NOMO-1 treated with dmso at 0.1 percent for 144 hours (cell line): ENCODE results near the gene CRYZ.

ENCODE experiments used
- DNase-seq: peaks from one replicate; lab custom pipeline; 2025; ENCODE audit not compliant: unreplicated experiment; lab: John Stamatoyannopoulos, UW

Gene CRYZ

DNA sequence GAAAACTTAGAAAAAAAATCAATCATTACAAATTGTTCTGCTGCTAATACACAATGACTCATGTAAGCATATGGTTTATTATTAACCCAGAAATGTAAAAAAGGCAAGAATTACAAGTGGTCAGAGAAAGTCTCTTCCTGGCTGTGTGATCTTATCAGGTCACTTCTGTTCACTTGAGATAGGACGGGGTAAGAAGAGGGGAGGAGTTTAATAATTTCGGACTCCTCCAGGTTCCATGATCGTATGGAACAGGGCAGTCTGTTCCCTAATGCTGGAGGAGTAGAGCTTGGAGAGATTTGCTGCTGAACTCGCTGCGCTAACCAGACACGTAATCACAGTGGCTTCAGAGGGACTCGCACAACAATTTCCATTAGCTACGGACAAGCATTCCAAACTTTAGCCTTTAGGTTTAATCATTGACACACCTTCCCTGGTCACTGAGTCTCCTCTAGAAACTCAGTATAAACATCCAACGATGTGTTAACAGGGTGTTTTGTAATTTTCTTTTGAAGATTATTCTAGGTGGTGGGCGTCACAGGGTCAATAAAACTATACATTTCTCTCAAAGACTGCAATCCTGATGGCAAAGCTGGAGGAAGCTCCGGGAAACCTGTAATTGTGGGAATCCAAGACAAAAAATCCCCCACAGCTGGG is 1.3 kb downstream of the CRYZ start:
- DNase-seq = no peak

DNA sequence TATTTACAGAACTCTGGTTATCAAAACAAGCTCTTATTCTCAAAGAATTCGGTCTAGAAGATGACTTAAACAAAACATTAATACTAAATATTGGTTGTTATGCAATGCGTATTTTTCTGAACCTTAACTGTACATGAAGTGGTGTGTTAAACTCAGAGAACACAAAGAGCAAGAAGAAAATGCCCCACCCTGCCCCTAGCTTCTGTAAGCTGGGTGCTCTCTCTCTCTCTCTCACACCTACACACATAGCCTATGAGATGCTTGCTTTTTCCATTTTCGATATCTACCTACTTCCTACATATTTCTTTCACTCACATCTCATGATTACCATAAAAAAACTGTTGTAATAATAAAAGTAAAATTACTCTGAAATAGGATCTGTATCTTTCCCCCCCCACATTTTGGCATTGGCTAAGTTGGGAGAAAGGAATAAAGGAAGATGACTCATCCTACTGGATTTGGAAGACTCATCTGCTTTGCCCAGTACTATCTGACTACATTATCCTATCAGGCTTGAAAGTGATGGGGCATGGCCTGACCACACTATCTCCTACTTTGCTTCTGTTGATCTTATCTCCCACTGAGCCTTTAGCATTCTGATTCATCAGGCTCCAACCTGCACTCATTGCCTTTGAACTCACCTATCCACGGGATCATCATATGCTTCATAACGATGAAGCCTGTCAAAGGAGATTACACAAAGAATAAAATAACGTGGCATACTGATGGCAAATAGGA is 2.9 kb downstream of the CRYZ start:
- DNase-seq = no peak

DNA sequence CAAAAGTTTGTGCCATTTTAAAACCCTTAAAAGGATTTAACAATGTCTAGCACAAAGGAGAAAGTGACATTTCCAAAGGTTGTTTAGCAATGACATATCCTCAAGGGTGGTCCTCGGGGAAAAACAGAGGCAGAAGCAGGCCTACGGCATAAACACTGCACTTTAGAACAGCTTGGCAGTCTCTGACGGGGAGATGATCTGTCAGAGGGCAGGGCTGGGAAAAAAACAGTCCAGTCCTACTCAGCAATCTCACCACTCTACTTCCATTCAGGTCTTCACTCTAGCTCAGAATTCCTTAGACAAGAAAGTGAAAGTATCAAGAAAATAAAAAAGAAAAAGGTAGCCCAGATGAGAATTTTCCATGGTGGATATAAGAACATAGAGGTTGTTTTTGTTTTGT is 4.1 kb downstream of the CRYZ start:
- no peak for DNase-seq

DNA sequence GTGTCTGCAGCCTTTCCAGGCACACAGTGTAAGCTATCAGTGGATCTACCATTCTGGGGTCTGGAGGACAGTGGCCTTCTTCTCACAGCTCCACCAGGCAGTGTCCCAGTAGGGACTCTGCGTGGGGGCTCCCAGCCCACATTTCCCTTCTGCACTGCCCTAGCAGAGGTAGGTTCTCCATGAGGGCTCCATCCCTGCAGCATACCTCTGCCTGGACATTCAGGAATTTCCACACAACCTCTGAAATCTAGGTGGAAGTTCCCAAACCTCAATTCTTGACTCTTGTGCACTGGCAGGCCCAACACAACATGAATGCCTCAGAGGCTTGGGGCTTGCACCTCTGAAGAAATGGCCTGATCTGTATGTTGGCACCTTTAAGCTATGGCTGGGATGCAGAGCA is 6.8 kb downstream of the CRYZ start:
- DNase-seq = no peak

DNA sequence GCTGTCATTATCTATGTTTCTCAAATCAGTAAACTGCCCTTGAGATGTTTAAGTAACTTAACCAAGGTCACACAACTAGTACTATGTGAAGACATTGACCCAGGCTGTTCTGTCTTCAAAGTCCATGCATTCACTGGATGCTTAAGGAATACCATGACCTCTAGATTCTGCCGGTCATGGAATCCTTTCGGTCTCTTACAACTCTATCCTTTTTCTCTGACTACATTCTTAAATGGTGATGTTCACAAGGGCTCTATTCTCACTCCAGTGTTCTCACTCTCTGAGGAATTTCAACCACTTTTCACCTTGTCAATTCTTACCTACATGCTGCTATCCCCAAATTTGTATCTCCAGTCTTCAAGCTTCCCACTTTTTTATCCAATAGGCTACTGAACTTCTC is 15.2 kb downstream of the CRYZ start:
- no peak for DNase-seq

DNA sequence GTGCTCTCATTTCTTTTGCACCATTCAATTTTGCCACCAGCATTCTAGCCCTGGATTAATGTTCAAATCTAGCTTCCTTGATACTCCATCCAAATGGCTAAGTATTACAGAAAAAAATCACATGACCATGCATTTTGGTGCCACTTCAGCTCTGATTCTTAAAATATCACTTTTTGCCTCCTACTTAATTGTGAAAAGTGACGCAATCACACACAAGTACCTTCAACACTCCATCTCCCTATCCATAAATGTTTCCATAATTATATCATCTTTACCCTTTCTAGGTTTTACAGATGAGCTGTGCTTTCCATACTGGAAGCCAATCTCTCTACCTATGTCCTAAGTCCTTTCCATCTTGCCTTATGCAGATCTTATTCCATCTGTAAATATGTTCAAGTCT is 16.0 kb downstream of the CRYZ start:
- no peak for DNase-seq

DNA sequence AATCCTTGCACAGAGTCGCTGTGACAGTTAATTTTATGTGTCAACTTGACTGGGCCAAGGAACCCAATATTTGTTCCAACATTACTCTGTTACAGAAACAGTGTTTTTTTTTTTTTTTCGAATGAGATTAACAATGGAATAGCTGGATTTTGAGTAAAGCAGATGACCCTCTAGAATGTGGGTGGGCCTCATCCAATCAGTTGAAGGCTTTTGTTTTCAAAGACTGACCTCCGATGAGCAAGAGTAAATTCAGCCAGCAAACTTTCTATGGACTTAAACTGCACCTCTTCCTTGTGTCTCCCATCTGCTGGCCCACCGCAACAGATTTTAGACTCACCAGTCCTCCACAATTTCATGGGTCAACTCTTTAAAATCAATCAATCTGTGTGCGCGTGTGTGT is 17.0 kb downstream of the CRYZ start:
- no peak for DNase-seq

DNA sequence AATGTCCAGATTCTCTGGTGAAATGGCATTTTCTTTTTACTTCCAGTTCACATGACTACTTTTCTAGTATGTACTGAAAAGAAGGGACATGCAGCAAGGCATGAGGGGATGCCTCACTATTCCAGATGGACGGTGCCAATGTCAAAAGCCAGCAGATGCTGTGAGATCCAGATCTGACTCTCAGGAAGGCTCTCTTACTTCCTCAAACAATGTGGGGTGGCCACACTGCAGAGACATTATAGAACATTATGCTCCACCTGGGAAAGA is 17.7 kb downstream of the CRYZ start:
- no peak for DNase-seq

DNA sequence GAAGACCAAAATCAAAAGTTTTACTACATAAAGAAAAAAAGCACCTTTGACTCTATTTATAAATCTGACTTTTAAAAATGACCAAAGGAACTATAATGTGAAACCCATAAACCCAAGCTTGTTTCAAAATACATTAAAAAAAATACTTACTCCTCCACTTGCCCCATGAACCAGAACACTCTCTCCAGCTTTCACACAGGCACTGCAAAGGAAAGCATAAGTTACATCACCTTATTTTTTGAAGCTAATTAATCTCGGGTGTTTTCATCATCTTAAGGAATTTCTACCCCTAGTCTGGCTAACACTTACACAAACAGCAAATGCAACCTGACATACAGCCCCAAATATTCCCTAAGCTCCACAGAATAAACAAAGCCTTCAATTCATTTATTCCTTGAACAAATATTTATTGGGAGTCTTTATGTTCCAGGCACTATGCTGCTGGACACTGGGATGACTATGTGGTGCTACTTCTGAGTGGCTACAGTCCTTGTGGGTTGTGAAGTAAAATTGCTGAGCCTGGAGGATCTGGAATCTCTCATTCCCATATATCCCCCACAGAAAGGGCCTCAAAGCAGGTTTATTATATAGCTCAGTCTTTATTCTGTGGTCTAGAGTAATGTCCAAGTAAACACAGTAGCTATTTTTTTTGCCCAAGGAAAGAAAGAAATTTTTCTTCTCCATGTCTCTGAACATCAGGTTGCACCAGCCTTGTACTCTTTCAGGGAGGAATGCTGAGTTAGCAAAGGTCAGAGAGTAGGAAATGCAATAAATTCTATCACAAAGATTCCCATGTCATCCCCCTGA is 18.2 kb downstream of the CRYZ start:
- no peak for DNase-seq

DNA sequence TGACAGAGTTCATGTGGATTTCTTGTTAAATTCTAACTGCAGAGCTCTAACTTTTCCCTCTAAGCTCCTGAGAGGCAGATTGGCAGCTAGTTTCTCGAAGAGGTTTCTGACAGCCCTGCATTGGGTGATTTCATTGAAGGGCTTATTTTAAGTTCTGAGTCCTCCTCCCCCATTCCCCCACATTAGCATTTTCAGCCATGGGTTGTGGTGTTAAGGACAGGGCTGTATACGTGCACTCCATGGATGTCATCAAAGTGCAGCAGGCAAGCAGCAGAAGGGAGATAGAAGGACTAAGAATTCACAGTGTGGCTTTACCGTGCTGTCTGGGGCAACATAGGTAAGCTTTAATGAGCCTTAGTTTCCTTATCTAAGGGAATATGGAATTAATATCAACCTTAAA is 19.0 kb downstream of the CRYZ start:
- DNase-seq = no peak

DNA sequence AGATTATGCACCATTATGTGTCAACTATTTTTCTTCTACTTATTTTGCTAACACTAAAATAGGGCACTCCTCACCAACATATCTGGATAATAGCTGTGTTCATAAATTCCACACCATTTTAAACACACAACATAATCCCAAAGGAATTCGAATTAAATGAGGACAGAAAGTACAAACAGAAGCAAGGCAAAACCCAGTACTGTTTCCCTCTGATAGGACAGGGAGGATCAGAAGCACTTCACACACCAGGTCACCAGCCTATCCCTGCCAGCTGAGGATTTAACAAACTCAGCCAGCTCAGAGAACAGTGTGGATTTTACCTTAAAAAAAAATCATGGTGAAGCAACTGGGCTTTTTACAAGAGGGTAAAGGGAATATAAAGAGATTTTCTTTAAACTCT is 20.0 kb downstream of the CRYZ start:
- DNase-seq = no peak

DNA sequence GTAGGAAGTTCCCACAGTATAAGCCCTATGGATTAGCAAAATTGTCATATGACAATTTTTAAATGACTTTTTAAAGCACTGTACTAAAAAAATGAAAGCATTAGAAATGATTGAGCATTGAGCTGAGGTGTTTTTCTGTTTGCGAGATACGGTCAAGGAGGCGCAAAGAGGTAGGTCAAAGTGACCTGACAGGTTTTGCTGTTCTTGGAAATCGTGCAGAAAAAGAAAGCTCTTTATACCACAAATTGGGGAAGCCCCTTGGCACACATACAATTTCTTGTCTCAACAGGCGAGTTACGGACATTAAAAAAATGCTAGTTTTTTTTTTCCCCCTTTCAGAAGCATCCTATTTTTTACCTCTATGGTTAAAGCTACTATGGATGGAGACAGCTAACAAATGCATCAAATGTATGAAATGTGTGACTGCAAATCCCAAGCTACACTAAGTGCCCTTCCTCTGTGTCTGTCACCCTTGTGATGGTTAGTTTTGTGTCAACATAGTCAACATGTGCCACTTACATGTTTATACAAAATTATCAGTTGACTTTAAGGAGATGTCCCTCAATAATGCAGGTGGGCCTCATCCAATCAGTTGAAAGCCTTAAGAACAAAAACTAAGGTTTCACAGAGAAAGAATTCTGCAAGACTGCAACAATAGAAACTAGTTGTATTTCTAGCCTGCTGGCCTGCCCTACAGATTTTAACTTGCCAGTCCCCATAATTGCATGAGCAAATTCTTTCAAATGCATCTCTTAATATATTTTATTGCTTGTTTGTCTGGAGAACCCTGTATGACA is 29.3 kb downstream of the CRYZ start:
- no peak for DNase-seq

DNA sequence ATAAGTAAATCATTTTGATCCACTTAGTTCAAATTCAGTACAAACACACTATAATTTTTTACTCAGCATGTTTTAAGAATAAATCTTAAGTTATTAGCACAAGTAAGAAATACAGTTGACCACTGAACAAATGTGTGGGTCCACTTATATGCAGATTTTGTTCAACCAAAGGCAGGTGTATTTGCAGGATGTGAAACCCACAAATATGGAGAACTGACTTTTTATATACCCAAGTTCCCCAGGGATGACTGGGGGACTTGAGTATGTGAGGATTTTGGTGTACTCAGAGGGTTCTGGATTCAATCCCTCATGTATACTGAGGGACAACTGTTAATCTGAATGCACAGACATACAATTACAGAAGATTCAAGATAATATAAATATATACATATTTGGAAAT is 33.5 kb downstream of the CRYZ start:
- DNase-seq = no peak

DNA sequence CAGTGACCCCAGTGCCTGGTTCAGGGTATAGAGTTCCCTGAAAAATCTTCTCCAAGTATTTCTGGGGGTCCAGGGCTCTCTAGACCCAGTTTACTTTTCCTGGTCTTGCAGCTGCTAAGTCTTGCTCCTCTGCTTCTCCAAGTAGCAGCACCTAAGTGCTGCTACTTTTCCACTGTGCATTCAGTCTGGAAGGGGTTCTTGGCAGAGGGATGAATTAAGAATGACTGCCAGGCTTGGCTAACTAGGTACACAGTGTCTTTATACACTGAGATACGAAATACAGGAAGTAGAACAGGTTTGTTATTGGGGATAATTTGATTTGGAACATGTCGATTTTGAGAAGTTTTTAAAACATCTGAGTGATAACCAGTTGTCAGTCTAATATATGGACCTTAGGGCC is 35.0 kb downstream of the CRYZ start:
- no peak for DNase-seq

DNA sequence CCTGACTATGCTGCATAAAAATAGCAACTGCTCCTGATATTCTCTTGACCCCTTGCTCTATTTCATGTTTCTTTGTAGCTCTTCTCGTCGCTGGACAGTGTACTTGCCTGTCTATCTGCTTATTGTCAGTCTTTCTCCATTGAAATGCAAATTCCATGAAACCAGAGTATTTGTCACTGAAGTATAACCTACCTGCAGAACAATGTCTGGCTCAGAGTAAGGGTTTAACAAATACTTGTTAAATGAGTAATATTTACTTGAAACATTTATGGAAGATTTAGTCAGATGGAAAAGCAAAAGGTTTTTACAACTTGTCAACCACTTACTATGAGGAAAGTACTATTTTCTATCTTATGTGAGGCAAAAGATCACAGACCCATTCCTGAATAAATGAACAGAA is 39.4 kb downstream of the CRYZ start:
- DNase-seq = no peak

DNA sequence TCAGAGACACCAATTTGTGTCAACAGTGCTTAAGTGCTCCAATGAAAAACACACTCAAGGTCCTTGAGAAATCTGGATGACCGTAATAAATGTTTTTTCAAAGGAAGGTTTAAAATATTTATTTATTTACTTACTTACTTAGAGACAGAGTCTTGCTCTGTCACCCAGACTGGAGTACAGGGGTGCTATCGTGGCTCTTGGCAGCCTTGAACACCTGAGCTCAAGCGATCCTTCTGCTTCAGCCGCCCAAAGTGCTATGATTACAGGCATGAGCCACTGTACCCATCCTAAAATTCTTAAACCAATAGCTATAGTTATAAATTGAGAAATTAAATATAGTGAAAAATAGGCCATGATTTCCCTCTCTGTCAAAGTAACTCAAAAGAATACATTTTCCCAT is 41.9 kb downstream of the CRYZ start:
- DNase-seq = no peak

DNA sequence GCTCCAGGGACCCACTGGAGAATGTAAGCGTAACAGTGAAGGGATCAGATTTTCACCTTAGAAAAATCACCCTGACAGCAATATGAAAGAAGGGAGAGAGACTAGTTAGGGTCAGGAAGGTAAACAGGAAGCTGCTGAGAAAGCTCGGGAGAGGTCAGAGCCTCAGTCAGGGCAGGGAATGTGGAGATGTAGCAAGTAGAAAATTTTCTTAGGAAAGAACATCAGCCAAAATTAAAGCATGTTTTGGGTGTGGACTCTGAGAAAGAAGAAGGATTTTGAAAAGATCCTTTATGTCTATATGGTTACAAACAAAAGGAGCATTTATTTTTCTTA is 42.5 kb downstream of the CRYZ start:
- no peak for DNase-seq

DNA sequence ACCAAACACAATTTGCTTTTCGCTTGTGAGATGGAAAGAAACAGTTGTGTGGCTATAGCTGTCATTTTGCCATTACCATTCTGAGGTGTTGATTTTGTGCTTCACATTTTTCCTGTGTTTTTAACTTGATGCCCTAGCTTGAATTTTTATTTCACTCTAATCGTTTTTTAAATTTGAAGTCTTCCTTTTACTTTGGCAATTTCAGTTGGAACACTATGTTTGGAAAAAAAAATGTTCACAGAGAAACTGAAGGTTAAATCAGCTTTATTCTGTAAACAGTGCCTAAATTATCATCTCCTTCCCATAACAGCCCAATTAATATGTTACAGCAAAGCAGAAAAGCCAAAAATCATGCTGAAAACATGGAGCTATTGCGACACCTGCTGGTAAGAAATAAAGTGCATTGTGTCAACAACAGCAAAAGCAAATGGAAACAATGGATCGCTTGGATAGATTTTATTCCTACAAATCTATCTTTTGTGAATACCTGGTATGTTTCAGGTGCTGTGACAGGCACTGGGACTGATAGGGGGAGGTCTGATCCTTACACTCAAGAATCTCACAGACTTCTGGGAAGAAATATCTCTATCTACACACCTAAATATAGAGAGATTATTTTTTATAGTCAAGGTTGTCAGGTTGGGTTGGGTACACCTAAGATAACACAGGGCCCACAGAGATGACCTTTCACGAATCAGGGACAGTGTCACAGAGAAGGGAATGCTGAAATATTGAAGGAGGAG is 43.1 kb downstream of the CRYZ start:
- no peak for DNase-seq

DNA sequence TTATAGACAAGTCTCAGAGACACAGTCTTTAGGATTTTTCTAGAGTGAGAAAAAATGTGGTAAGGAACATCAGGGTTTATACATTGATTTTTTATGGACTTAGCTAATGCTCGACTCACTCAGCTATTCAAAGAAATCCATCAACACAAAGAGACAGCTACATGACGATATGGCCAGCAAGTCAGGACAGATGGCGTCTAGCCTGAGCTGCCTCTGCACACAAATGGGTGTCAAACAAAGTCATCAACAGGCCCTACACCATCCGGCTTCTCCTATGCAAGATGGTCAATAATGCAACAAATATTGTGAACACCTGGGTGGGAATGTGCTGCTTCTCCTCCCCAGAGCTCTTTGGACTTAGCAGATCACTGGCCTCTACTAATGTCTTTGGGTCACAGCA is 45.9 kb downstream of the CRYZ start:
- DNase-seq = no peak

DNA sequence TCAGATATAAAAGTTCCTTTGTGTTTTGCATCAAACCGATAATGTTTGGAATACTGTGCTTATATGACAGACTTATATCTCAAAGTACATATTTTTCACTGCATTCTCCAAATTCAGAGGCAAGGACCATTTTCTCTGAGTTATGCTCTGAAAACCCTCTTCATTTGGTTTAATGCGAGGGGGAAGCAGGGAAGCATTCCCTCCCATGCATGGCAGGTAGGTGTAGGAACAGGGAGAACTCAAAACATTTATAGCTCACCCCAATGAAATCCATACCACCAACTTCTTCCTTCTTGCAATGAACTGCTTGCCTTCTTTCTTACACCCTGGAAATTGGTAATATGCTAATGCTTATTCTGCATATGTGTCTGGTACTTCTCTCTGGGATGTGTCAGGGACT is 48.5 kb downstream of the CRYZ start:
- DNase-seq = no peak

DNA sequence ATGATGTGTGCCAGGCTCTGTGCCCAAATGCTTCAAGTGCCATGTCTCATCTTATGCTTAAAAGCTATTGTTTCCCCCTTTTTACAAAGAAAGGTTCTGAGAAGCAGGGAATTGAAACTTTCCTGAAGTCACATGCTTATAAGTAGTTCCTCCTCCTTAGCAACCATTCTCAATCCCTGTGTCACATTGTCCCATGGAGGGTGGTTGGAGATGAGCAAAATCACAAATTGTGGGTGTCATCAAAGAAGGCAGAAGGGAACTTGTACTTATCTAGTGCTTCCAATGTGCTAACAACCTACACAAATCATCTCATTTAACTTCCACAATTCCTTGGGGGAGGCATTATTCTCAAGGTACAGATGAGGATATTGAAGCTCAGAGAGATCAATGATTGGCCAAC is 49.2 kb downstream of the CRYZ start:
- DNase-seq = no peak
